H1 (cell line): ENCODE data around the gene NCAPG. TPM values are rescaled to one million over a fixed set of nuclear protein-coding genes. Genes with fewer than 3 reads are reported as not detected.
"Not testable (repeated sequence)": the region's sequence is repeated elsewhere in the genome, so short reads cannot be mapped to it uniquely, and the experiment has no call there.

Experiments used
- CTCF ChIA-PET: fragments of 300-600 bp; sonication (Branson Sonifier 250); formaldehyde crosslinking; loops from one replicate; lab custom pipeline; 2021; ENCODE audit not compliant: partially characterized antibody; lab: Charles Lee
- POLR2A ChIA-PET: fragments of 300-600 bp; sonication (Branson Sonifier 250); formaldehyde crosslinking; loops from one replicate; lab custom pipeline; 2021; ENCODE audit warnings: inconsistent platforms; ENCODE audit not compliant: partially characterized antibody; lab: Charles Lee
- DNase-seq, 2 experiments: peaks; one replicate each; pipeline versions ENCODE4 v3.0.0 to v3.0.0-alpha.2; 2010 to 2022; ENCODE audit warnings: low spot score in 2 of 2, low read depth in 1 of 2, mixed read lengths in 1 of 2
- FAIRE-seq: peaks from 2 replicates; lab custom pipeline; 2011; peaks lifted over from hg19 to GRCh38; lab: Jason Lieb, UNC
- H2AFZ ChIP-seq: 2 replicates; pipeline ENCODE4 v1.8.1; 2012; ENCODE audit warnings: low read length, inconsistent platforms
- H2AK5ac ChIP-seq: 2 replicates; pipeline ENCODE4 v1.6.1; 2013; ENCODE audit warnings: low read depth, low read length
- H2BK120ac ChIP-seq: replicated peaks from 2 replicates; pipeline ENCODE3; 2013; ENCODE audit warnings: low read depth, low read length, inconsistent platforms
- H2BK12ac ChIP-seq: 2 replicates; pipeline ENCODE4 v1.6.1; 2013; ENCODE audit warnings: low read depth, low read length
- H2BK15ac ChIP-seq: 2 replicates; pipeline ENCODE4 v1.6.1; 2013; ENCODE audit warnings: low read length
- H2BK20ac ChIP-seq: 2 replicates; pipeline ENCODE4 v1.6.1; 2013; ENCODE audit warnings: low read length
- H2BK5ac ChIP-seq: 2 replicates; pipeline ENCODE4 v1.6.1; 2013; ENCODE audit warnings: low read depth, low read length
- H3K14ac ChIP-seq: 2 replicates; pipeline ENCODE4 v1.6.1; 2013; ENCODE audit warnings: inconsistent platforms; ENCODE audit not compliant: insufficient read length
- H3K18ac ChIP-seq: 2 replicates; pipeline ENCODE4 v1.6.1; 2013; ENCODE audit warnings: low read length; ENCODE audit errors: extremely low read depth
- H3K23ac ChIP-seq: 2 replicates; pipeline ENCODE4 v1.6.1; 2013; ENCODE audit warnings: inconsistent platforms; ENCODE audit not compliant: insufficient read length
- H3K23me2 ChIP-seq: 2 replicates; pipeline ENCODE4 v1.6.1; 2013; ENCODE audit warnings: low read depth, low read length
- H3K27ac ChIP-seq: 2 replicates; pipeline ENCODE4 v1.6.1; 2011; ENCODE audit warnings: low read depth, low read length, inconsistent platforms
- H3K27me3 ChIP-seq, 4 experiments: replicated peaks in 1 of 4; 1 replicate in 1 of 4; 2 replicates in 3 of 4; pipeline versions ENCODE4 v1.6.1 to v1.8.1; 2011 to 2013; ENCODE audit warnings: low read length in 3 of 4, mild to moderate bottlenecking in 3 of 4, inconsistent platforms in 2 of 4, mixed read lengths in 2 of 4, moderate library complexity in 1 of 4; ENCODE audit not compliant: control insufficient read depth in 3 of 4, insufficient read depth in 3 of 4; ENCODE audit errors: extremely low read depth in 1 of 4
- H3K36me3 ChIP-seq, 4 experiments: 2 replicates each; pipeline versions ENCODE4 v1.6.1 to v1.8.1; 2011 to 2013; ENCODE audit warnings: mild to moderate bottlenecking in 4 of 4, low read length in 3 of 4, moderate library complexity in 2 of 4, control low read depth in 1 of 4, inconsistent platforms in 1 of 4; ENCODE audit not compliant: insufficient read depth in 4 of 4, control insufficient read depth in 2 of 4
- H3K4ac ChIP-seq: replicated peaks from 2 replicates; pipeline ENCODE3; 2013; ENCODE audit warnings: low read length, low read depth, mixed read lengths, inconsistent platforms; ENCODE audit not compliant: insufficient read length
- H3K4me1 ChIP-seq, 4 experiments: replicated peaks in 1 of 4; 1 replicate in 1 of 4; 2 replicates in 3 of 4; pipeline versions ENCODE4 v1.6.1 to v1.8.1; 2011 to 2013; ENCODE audit warnings: low read length in 3 of 4, inconsistent platforms in 2 of 4, mixed read lengths in 1 of 4; ENCODE audit not compliant: insufficient read depth in 4 of 4, control insufficient read depth in 3 of 4
- H3K4me2 ChIP-seq, 2 experiments: 2 replicates each; pipeline versions ENCODE4 v1.6.1 to v1.8.1; 2011 to 2013; ENCODE audit warnings: low read depth in 2 of 2, low read length in 2 of 2, control low read depth in 1 of 2, inconsistent platforms in 1 of 2, mild to moderate bottlenecking in 1 of 2; ENCODE audit not compliant: insufficient read depth in 1 of 2
- H3K4me3 ChIP-seq, 4 experiments: fragments of 200-600, 300-600 bp in 1 of 4; sonication (generic), shearing (Covaris generic), sonication (Bioruptor Twin) in 1 of 4; 2 replicates each; pipeline versions ENCODE4 v1.5.1 to v1.8.1; 2011 to 2016; ENCODE audit warnings: low read length in 4 of 4, low read depth in 3 of 4, control low read depth in 2 of 4, inconsistent platforms in 2 of 4, mild to moderate bottlenecking in 2 of 4, mixed read lengths in 1 of 4, moderate library complexity in 1 of 4; ENCODE audit not compliant: insufficient read depth in 2 of 4; ENCODE audit errors: extremely low read depth in 1 of 4
- H3K56ac ChIP-seq: replicated peaks from 2 replicates; pipeline ENCODE3; 2013; ENCODE audit warnings: low read depth, mild to moderate bottlenecking, mixed read lengths, low read length, inconsistent platforms; ENCODE audit not compliant: insufficient read length
- H3K79me1 ChIP-seq: 2 replicates; pipeline ENCODE4 v1.6.1; 2013; ENCODE audit warnings: low read depth, low read length, control low read depth
- H3K79me2 ChIP-seq, 2 experiments: 2 replicates each; pipeline versions ENCODE4 v1.6.1 to v1.8.1; 2012 to 2013; ENCODE audit warnings: low read length in 2 of 2, mild to moderate bottlenecking in 2 of 2, inconsistent platforms in 1 of 2; ENCODE audit not compliant: insufficient read depth in 2 of 2, control insufficient read depth in 1 of 2
- H3K9ac ChIP-seq, 4 experiments: replicated peaks in 1 of 4; 1 replicate in 1 of 4; 2 replicates in 3 of 4; pipeline versions ENCODE4 v1.6.1 to v1.8.1; 2011 to 2013; ENCODE audit warnings: low read depth in 3 of 4, low read length in 3 of 4, control low read depth in 2 of 4, mild to moderate bottlenecking in 2 of 4, moderate library complexity in 2 of 4, inconsistent platforms in 1 of 4; ENCODE audit errors: extremely low read depth in 1 of 4
- H3K9me3 ChIP-seq, 2 experiments: 2 replicates each; pipeline versions ENCODE4 v1.6.1 to v1.8.1; 2012 to 2013; ENCODE audit warnings: mild to moderate bottlenecking in 2 of 2, moderate library complexity in 2 of 2, control low read depth in 1 of 2, inconsistent platforms in 1 of 2, low read depth in 1 of 2, low read length in 1 of 2, mixed read lengths in 1 of 2; ENCODE audit not compliant: insufficient read depth in 2 of 2
- H4K20me1 ChIP-seq, 2 experiments: replicated peaks in 1 of 2; 2 replicates each; pipeline versions ENCODE3 to v1.8.1; 2011 to 2013; ENCODE audit warnings: inconsistent platforms in 2 of 2, low read length in 2 of 2, mild to moderate bottlenecking in 1 of 2; ENCODE audit not compliant: insufficient read depth in 2 of 2, control insufficient read depth in 1 of 2
- H4K5ac ChIP-seq: 2 replicates; pipeline ENCODE4 v1.6.1; 2013; ENCODE audit warnings: low read length, low read depth, mixed read lengths, inconsistent platforms; ENCODE audit not compliant: insufficient read length
- H4K8ac ChIP-seq: 2 replicates; pipeline ENCODE4 v1.8.0; 2013; ENCODE audit warnings: mild to moderate bottlenecking, moderate library complexity, low read length, inconsistent platforms; ENCODE audit not compliant: insufficient read depth; ENCODE audit errors: extremely low read depth
- H4K91ac ChIP-seq: replicated peaks from 2 replicates; pipeline ENCODE3; 2013; ENCODE audit warnings: low read length, mixed read lengths, inconsistent platforms; ENCODE audit not compliant: insufficient read length
- polyA plus RNA-seq, 7 experiments: library from polyadenylated mRNA; depleted of rRNA in 3 of 7; stranded (reverse) in 5 of 7; unstranded in 2 of 7; fragments of >200 nt in 5 of 7; fragments of 200-250 nt in 2 of 7; gene quantifications; 1 replicate in 5 of 7; 2 replicates in 1 of 7; 4 replicates in 1 of 7; pipeline versions ENCODE4 v1.2.1 to v1.2.3, GENCODE V29; 2011 to 2013; ENCODE audit warnings: missing spikeins in 2 of 7, mixed read lengths in 2 of 7
- total RNA-seq: library from RNA; stranded (reverse); fragmentation: NEBNext Ultra II Directional; extraction: Animal tissue kit (Norgen Biotek cat#: 25700); gene quantifications from 2 replicates; pipeline ENCODE4 v1.2.1, GENCODE V29; 2021

The NCAPG gene
- total and polyA plus RNA-seq, 2 of the 8 experiments (the other 6 are each of a cell fraction or from before 2014, with no cell fraction given): 12.9 to 52.3 TPM

GRCh38 chr4:17861906-17862305 lies 51.1 kb downstream of the NCAPG start:
- DNase-seq, H4K5ac ChIP-seq, H3K4me3 ChIP-seq, H3K27ac ChIP-seq, H3K56ac ChIP-seq, H2BK120ac ChIP-seq, H2BK15ac ChIP-seq, H3K14ac ChIP-seq, POLR2A ChIA-PET, H2BK12ac ChIP-seq, FAIRE-seq, H2BK5ac ChIP-seq, H3K23ac ChIP-seq, H3K27me3 ChIP-seq, H3K4me1 ChIP-seq, H2AK5ac ChIP-seq, H3K79me1 ChIP-seq, H3K23me2 ChIP-seq, H3K18ac ChIP-seq, H3K9ac ChIP-seq, CTCF ChIA-PET, H4K8ac ChIP-seq, H3K79me2 ChIP-seq, H4K91ac ChIP-seq, H3K4ac ChIP-seq, H3K36me3 ChIP-seq, H4K20me1 ChIP-seq, H2AFZ ChIP-seq, H2BK20ac ChIP-seq, H3K4me2 ChIP-seq: not testable (repeated sequence)
- peaks cover 5 to 12% of the 10 kb centered on the region in 2 experiments; a peak in 3 of 4 replicates for H3K9me3 ChIP-seq
